PFSK-1 (cell line): ENCODE measurements around the gene CBFB.

Experiments used
- FOXP2 ChIP-seq: optimal IDR thresholded peaks from 2 replicates; pipeline ENCODE3; 2011; ENCODE audit warnings: borderline replicate concordance, control low read depth, inconsistent platforms; ENCODE audit not compliant: insufficient read depth; ENCODE audit errors: extremely low read length, extremely low read depth
- POLR2AphosphoS5 ChIP-seq: IDR thresholded peaks from 2 replicates; pipeline ENCODE4 v1.6.1; 2012; ENCODE audit warnings: low read depth, mild to moderate bottlenecking, control low read depth, low read length, moderate library complexity
- REST ChIP-seq, 2 experiments: IDR thresholded peaks; 2 replicates each; pipeline versions ENCODE4 v1.6.1 to v1.8.0; 2011 to 2012; ENCODE audit warnings: low read depth in 2 of 2, low read length in 2 of 2, control low read depth in 1 of 2, inconsistent platforms in 1 of 2, mild to moderate bottlenecking in 1 of 2, moderate library complexity in 1 of 2; ENCODE audit not compliant: insufficient read depth in 1 of 2
- SIN3A ChIP-seq: IDR thresholded peaks from 2 replicates; pipeline ENCODE4 v1.6.1; 2012; ENCODE audit warnings: mild to moderate bottlenecking, low read length, moderate library complexity, borderline replicate concordance; ENCODE audit not compliant: insufficient read depth
- TAF1 ChIP-seq: IDR thresholded peaks from 2 replicates; pipeline ENCODE4 v1.6.1; 2012; ENCODE audit warnings: low read length, control low read depth, borderline replicate concordance; ENCODE audit not compliant: insufficient read depth

The CBFB gene

DNA sequence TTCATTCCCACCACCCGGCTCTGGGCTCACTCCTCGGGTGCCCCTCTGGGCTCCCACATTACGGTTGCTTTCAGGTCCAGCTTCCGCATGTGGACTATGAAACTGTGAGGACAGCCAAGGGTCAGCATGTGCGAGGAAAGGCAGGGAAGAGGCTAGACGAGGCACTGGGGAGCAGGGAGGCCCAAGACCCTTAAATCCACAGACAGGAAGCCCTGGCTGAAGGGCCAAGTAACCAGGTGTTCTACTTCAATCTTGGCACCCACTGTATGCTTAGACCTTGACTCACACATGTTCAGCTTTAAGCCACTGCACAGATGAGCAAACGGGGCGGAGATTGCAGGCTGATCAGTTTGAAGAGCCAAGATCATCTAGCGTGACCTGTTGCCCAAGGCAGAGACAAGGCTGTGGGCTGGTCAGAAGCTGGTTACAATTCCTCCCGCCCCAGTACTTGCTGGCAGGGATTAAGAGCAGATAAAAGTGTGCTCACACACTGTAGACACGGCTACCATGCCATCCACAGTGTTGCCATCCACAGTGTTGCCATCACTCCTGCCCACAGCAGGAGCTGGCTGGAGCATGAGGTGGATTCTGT, 40.7 kb upstream of the CBFB start, which contains the start of gene CES4A:
Gene CES4A, plus strand, starts transcription at position 393 of the 592 bp plus-strand sequence. Its CDS starts 184 bp downstream, at position 577.
- TF ChIP-seq FOXP2 (no peak), TAF1 (no peak), POLR2AphosphoS5 (no peak), SIN3A (no peak), REST (IDR thresholded peaks at IDR 0.05; ENCODE audit: insufficient read depth in 1 of 2, low read depth in 2 of 2, low read length in 2 of 2) (no peak)

GRCh38 chr16:66991545-66992077, 37.3 kb upstream of the CBFB start:
- TF ChIP-seq REST (IDR thresholded peaks at IDR 0.05; ENCODE audit: insufficient read depth in 1 of 2, low read depth in 2 of 2, low read length in 2 of 2) = no peak
- TF ChIP-seq POLR2AphosphoS5 = no peak
- no peak for TF ChIP-seq TAF1
- TF ChIP-seq SIN3A = no peak
- TF ChIP-seq FOXP2 = no peak

- no peak for TF ChIP-seq FOXP2
Observed at GRCh38 chr16:66996324-66996982, 32.5 kb upstream of the CBFB start.

- TF ChIP-seq FOXP2 (no peak), POLR2AphosphoS5 (no peak)
Observed at GRCh38 chr16:66996983-66997358, 32.0 kb upstream of the CBFB start.

GRCh38 chr16:67000384-67001351, 28.3 kb upstream of the CBFB start:
- TF ChIP-seq TAF1 (no peak), FOXP2 (no peak), SIN3A (no peak), REST (IDR thresholded peaks at IDR 0.05; ENCODE audit: insufficient read depth in 1 of 2, low read depth in 2 of 2, low read length in 2 of 2) (no peak), POLR2AphosphoS5 (no peak)

- TF ChIP-seq POLR2AphosphoS5 (no peak), SIN3A (no peak), REST (IDR thresholded peaks at IDR 0.05; ENCODE audit: insufficient read depth in 1 of 2, low read depth in 2 of 2, low read length in 2 of 2) (no peak), FOXP2 (no peak), TAF1 (no peak)
Observed at GRCh38 chr16:67001726-67002125, 27.2 kb upstream of the CBFB start.
